ENCODE results near the gene ST7. TPM values are rescaled to one million over a fixed set of nuclear protein-coding genes. Genes with fewer than 3 reads are reported as not detected.

ST7 gene
- total and polyA plus RNA-seq, 2 donors from 2014 or later: 21.5 to 29.8 TPM

DNA sequence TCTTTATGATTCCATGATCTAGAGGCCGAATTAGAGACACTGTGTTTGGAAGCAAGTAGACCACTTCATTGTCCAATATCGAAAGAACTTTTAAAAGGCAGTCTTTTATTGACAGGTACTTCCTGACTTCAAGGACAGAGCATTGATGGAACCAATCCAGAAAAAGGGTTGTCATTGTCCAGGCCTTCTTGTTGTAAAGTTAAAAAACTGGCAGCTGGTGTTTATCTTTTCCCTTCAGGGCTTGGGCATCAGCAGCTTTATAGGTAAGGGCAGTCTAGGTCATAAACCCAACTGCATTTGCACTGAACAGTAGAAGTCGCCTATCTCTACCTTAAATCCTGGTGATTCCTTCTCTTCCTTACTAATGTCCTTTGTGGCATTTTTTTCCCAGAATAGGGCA is 95.6 kb downstream of the ST7 start:
- TF ChIP-seq, protein P1, sequence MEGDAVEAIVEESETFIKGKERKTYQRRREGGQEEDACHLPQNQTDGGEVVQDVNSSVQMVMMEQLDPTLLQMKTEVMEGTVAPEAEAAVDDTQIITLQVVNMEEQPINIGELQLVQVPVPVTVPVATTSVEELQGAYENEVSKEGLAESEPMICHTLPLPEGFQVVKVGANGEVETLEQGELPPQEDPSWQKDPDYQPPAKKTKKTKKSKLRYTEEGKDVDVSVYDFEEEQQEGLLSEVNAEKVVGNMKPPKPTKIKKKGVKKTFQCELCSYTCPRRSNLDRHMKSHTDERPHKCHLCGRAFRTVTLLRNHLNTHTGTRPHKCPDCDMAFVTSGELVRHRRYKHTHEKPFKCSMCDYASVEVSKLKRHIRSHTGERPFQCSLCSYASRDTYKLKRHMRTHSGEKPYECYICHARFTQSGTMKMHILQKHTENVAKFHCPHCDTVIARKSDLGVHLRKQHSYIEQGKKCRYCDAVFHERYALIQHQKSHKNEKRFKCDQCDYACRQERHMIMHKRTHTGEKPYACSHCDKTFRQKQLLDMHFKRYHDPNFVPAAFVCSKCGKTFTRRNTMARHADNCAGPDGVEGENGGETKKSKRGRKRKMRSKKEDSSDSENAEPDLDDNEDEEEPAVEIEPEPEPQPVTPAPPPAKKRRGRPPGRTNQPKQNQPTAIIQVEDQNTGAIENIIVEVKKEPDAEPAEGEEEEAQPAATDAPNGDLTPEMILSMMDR (IDR thresholded peaks at IDR 0.05; ENCODE audit: borderline replicate concordance, extremely low read depth, insufficient read depth): no peak
- Histone ChIP-seq H3K27ac (ENCODE audit: low read depth in 2 of 2, low read length in 2 of 2) (no peak overlapping the region), H3K36me3 (ENCODE audit: control insufficient read depth in 2 of 3, insufficient read depth in 3 of 3, low read length in 3 of 3) (no peaks in the 10 kb centered on the region), H3K4me1 (ENCODE audit: control insufficient read depth in 2 of 3, insufficient read depth in 2 of 3, low read depth in 1 of 3, low read length in 3 of 3) (peaks cover 0 to 5% (median 4%) of the 10 kb centered on the region in 3 donors), H3K27me3 (ENCODE audit: control insufficient read depth, insufficient read depth, low read length) (no peaks in the 10 kb centered on the region), H3K9ac (ENCODE audit: low read length in 3 of 3) (no peak overlapping the region), H3K4me3 (ENCODE audit: low read length in 3 of 3) (no peak overlapping the region), H3K9me3 (ENCODE audit: control insufficient read depth in 2 of 3, insufficient read depth in 1 of 3, low read length in 3 of 3) (no peaks in the 10 kb centered on the region)
- FAIRE-seq (no peak), DNase-seq (no peak)
- intact Hi-C loops (cut with DNase I): no loop called here

DNA sequence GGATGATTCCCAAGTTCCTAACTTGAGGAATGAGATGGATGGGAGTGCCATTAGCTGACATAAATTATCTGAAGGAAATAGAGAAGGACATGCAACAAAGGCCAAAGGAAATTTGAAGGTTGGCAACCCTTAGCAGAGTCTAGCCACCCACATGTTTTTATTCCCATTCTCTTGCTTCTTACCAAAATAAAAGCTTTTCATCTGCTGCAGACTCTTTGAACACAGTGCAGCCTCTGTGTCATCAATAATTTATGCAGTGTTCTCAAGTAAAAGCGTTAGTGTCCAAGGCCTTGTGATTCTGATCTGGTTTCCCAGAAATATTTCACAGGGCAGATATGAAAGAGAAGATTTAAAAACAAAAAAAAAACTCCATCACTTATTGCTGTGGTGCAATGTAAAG is 98.5 kb downstream of the ST7 start:
- intact Hi-C loops (cut with DNase I): no loop called here

DNA sequence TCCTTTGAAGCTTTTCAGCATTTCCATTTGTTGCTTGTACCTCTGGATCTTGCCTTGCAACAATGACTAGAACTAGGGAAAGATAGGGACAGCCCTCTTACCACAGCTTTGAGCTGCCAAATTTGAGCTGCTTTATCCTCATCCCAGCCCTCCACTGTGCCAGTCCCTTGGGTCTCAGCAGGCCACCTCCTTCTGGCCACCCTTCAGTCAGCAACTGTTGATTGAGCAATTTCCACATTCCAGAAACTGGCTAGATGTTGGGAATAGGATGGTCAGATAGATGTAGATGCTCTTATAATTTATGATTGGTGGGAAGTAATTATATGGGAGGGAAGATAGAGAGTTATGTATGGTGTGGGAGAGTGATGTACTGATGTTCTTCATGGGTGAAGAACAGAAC is 100.1 kb downstream of the ST7 start:
- intact Hi-C loops (cut with DNase I): no loop called here
- no peak for FAIRE-seq
- peaks cover 0 to 5% (median 1%) of the 10 kb centered on the region in 3 donors for H3K4me1 ChIP-seq (ENCODE audit: control insufficient read depth in 2 of 3, insufficient read depth in 2 of 3, low read depth in 1 of 3, low read length in 3 of 3)
- H3K9ac ChIP-seq (ENCODE audit: low read length in 3 of 3): no peak overlapping the region
- no peak overlapping the region for H3K4me3 ChIP-seq (ENCODE audit: low read length in 3 of 3)
- no peaks in the 10 kb centered on the region for H3K27me3 ChIP-seq (ENCODE audit: control insufficient read depth, insufficient read depth, low read length)
- TF ChIP-seq, protein P1 (IDR thresholded peaks at IDR 0.05; ENCODE audit: borderline replicate concordance, extremely low read depth, insufficient read depth): no peak
- no peaks in the 10 kb centered on the region for H3K9me3 ChIP-seq (ENCODE audit: control insufficient read depth in 2 of 3, insufficient read depth in 1 of 3, low read length in 3 of 3)
- H3K27ac ChIP-seq (ENCODE audit: low read depth in 2 of 2, low read length in 2 of 2): no peak overlapping the region
- DNase-seq: no peak
- H3K36me3 ChIP-seq (ENCODE audit: control insufficient read depth in 2 of 3, insufficient read depth in 3 of 3, low read length in 3 of 3): no peaks in the 10 kb centered on the region

More for the DNA sequence above, 98.5 kb downstream of the ST7 start:
- Histone ChIP-seq H3K27me3 (ENCODE audit: control insufficient read depth, insufficient read depth, low read length) (no peaks in the 10 kb centered on the region), H3K4me1 (ENCODE audit: control insufficient read depth in 2 of 3, insufficient read depth in 2 of 3, low read depth in 1 of 3, low read length in 3 of 3) (peaks cover 0 to 5% (median 4%) of the 10 kb centered on the region in 3 donors), H3K36me3 (ENCODE audit: control insufficient read depth in 2 of 3, insufficient read depth in 3 of 3, low read length in 3 of 3) (no peaks in the 10 kb centered on the region), H3K4me3 (ENCODE audit: low read length in 3 of 3) (no peak overlapping the region), H3K27ac (ENCODE audit: low read depth in 2 of 2, low read length in 2 of 2) (no peak overlapping the region), H3K9ac (ENCODE audit: low read length in 3 of 3) (no peak overlapping the region), H3K9me3 (ENCODE audit: control insufficient read depth in 2 of 3, insufficient read depth in 1 of 3, low read length in 3 of 3) (no peaks in the 10 kb centered on the region)
- DNase-seq (no peak), FAIRE-seq (no peak)
- TF ChIP-seq, protein P1 (IDR thresholded peaks at IDR 0.05; ENCODE audit: borderline replicate concordance, extremely low read depth, insufficient read depth): no peak

DNA sequence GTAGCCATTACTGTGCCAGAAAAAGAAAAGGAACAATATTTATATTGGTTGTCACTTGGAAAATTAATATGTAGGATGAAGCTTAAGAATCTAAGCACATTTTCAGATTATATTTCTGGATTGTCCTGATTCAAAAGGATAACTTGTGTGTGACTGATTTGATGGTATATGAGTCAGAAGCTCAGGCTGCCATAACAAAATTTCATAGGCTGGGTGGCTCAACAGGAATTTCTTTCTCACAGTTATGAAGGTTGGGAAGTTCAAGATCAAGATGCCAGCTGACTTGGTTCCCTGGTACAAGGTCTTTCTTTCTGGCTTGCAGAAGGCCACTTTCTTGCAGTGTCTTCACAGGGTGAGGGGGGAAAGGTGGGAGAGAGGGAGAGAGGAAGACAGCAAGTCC is 108.5 kb downstream of the ST7 start:
- Histone ChIP-seq H3K36me3 (ENCODE audit: control insufficient read depth in 2 of 3, insufficient read depth in 3 of 3, low read length in 3 of 3) (no peaks in the 10 kb centered on the region), H3K4me1 (ENCODE audit: control insufficient read depth in 2 of 3, insufficient read depth in 2 of 3, low read depth in 1 of 3, low read length in 3 of 3) (peaks cover 0 to 4% (median 0%) of the 10 kb centered on the region in 3 donors), H3K4me3 (ENCODE audit: low read length in 3 of 3) (no peak overlapping the region), H3K9ac (ENCODE audit: low read length in 3 of 3) (no peak overlapping the region), H3K9me3 (ENCODE audit: control insufficient read depth in 2 of 3, insufficient read depth in 1 of 3, low read length in 3 of 3) (no peaks in the 10 kb centered on the region), H3K27ac (ENCODE audit: low read depth in 2 of 2, low read length in 2 of 2) (no peak overlapping the region), H3K27me3 (ENCODE audit: control insufficient read depth, insufficient read depth, low read length) (no peaks in the 10 kb centered on the region)
- DNase-seq (no peak), FAIRE-seq (no peak)
- intact Hi-C loops (cut with DNase I): no loop called here
- TF ChIP-seq, protein P1 (IDR thresholded peaks at IDR 0.05; ENCODE audit: borderline replicate concordance, extremely low read depth, insufficient read depth): no peak

Measured in kidney (tissue), 14 donors.